Fibroblast of lung (primary cell): Measurements from ENCODE around the gene IHH.

Experiments
- EZH2 ChIP-seq: IDR thresholded peaks from 2 replicates; pipeline ENCODE4 v1.5.1; 2012; ENCODE audit warnings: low read length, control low read depth, mild to moderate bottlenecking; ENCODE audit errors: missing control alignments
- TF ChIP-seq, protein P1 (sequence below), 2 donors: IDR thresholded peaks in 1 of 2; conservative IDR thresholded peaks in 1 of 2; 1 replicate in 1 of 2; 2 replicates in 1 of 2; pipeline ENCODE4 v1.5.1; 2011 to 2012; ENCODE audit warnings: low read length in 2 of 2, control low read depth in 1 of 2, inconsistent platforms in 1 of 2, low read depth in 1 of 2, mild to moderate bottlenecking in 1 of 2

DNA sequence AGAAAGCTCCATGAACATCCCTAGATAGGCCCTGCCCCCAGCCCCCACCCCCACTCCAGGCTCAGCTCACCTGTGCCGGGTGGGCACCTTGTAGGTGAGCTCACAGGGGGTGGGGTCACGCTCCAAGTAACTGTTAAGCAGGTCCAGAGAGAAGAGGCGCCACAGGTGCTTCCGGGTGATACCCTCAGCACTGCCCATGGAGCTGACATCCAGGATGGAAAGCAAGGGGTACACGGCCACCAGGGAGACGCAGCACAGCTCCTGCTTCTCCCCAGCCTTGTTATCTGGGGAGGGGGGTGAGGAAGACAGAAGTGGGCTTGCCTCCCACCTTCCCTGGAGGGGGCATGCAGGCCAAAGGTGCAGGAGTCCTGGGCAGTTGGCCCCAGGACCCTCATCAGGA, 41.3 kb downstream of the IHH start:
- TF ChIP-seq, protein P1, sequence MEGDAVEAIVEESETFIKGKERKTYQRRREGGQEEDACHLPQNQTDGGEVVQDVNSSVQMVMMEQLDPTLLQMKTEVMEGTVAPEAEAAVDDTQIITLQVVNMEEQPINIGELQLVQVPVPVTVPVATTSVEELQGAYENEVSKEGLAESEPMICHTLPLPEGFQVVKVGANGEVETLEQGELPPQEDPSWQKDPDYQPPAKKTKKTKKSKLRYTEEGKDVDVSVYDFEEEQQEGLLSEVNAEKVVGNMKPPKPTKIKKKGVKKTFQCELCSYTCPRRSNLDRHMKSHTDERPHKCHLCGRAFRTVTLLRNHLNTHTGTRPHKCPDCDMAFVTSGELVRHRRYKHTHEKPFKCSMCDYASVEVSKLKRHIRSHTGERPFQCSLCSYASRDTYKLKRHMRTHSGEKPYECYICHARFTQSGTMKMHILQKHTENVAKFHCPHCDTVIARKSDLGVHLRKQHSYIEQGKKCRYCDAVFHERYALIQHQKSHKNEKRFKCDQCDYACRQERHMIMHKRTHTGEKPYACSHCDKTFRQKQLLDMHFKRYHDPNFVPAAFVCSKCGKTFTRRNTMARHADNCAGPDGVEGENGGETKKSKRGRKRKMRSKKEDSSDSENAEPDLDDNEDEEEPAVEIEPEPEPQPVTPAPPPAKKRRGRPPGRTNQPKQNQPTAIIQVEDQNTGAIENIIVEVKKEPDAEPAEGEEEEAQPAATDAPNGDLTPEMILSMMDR (conservative IDR thresholded peaks at IDR 0.05 in 1 of 2, IDR thresholded peaks at IDR 0.05 in 1 of 2; ENCODE audit: low read depth in 1 of 2, low read length in 2 of 2): no peak
- no peak for TF ChIP-seq EZH2
